GM12892 (cell line): ENCODE measurements around the gene ZC2HC1B.

Experiments used
- POLR2A ChIP-seq: IDR thresholded peaks from 2 replicates; pipeline ENCODE4 v1.6.1; 2011; ENCODE audit warnings: low read depth, low read length, control low read depth
- POLR2AphosphoS5 ChIP-seq: IDR thresholded peaks from 2 replicates; pipeline ENCODE4 v1.6.1; 2011; ENCODE audit warnings: low read depth, low read length, control low read depth

- TF ChIP-seq POLR2AphosphoS5 = no peak
- no peak for TF ChIP-seq POLR2A
Observed at GRCh38 chr6:143928853-143929252, 64.6 kb downstream of the ZC2HC1B start.
